ENCODE measurements around the gene MRPL14. TPM values are rescaled to one million over a fixed set of nuclear protein-coding genes. Genes with fewer than 3 reads are reported as not detected.

Gene MRPL14
- total and polyA plus RNA-seq, 2 of the 4 experiments (the other 2 are of a cell fraction): 43.7 to 87.9 TPM

DNA sequence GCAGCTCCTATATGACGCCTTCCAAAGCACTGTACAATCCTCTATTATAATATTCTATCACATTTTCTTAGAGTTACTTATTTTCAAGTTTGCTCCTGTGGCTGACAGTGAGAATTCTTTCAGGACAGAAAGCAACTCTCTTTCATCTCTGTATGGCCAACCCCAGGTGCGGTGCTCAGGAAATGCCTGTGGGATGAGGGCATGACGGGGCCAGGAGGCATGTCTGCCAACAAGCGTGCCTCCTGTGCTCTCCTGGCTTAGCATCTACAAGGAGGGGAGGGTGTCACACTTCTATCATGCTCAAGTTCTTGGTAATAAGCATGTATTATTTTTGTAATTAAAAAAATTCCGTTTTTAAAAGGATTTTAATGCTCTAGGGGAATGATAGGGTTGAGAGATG lies 11.4 kb downstream of the MRPL14 start:
- CTCF ChIA-PET: no interaction called here
- H3K79me1 ChIP-seq (ENCODE audit: low read depth in 1 of 2, low read length in 2 of 2): peaks cover 41 to 86% of the 10 kb centered on the region in 2 experiments
- no peak overlapping the region for H2AFZ ChIP-seq (replicated peaks; ENCODE audit: low read length, poor library complexity)
- POLR2A ChIA-PET (ENCODE audit: unreplicated experiment): no interaction called here
- H3K23ac ChIP-seq (ENCODE audit: low read depth, low read length): peak overlapping the region; percentile 91; the same call in 1 of the 2 replicates
- ATAC-seq (ENCODE audit: low read depth) (no peak), DNase-seq (peak; percentile 37)
- no peak overlapping the region; the same call in 1 of the 2 replicates for H3K9ac ChIP-seq (ENCODE audit: low read depth, low read length)
- peak overlapping the region; percentile 92 for H2BK120ac ChIP-seq (ENCODE audit: low read depth, low read length)
- H4K5ac ChIP-seq (ENCODE audit: low read depth, low read length): peak overlapping the region; percentile 89
- peak overlapping the region; percentile 74 for H3K18ac ChIP-seq (ENCODE audit: low read depth, low read length)
- H3K14ac ChIP-seq (replicated peaks; ENCODE audit: low read depth, low read length): peak overlapping the region; percentile 85
- peak overlapping the region; percentile 78; the same call in 1 of the 2 replicates for H3K27ac ChIP-seq (ENCODE audit: insufficient read depth, low read length)
- WGBS, 2 experiments (ENCODE audit: extremely low coverage in 2 of 2, insufficient read length in 1 of 2): no CpG with 5 or more reads among the region's 5 CpGs
- BruUV-seq (replicated peaks): no TSS peak
- H2BK5ac ChIP-seq (ENCODE audit: low read depth, low read length, poor library complexity, severe bottlenecking): peak overlapping the region; percentile 97
- H2BK15ac ChIP-seq (ENCODE audit: low read depth, low read length): peak overlapping the region; percentile 82; the same call in 2 of the 3 replicates
- in situ Hi-C loops (cut with MboI; ENCODE audit: low sequenced_read_pairs) (no loop called here), intact Hi-C loops (cut with micrococcal nuclease) (no loop called here), dilution Hi-C loops (cut with HindIII; ENCODE audit: low sequenced_read_pairs, unreplicated experiment) (no loop called here)
- H3K36me3 ChIP-seq (ENCODE audit: control insufficient read depth, insufficient read depth, low read length): peaks cover 25% of the 10 kb centered on the region
- H4K8ac ChIP-seq (ENCODE audit: low read depth in 2 of 2, low read length in 2 of 2): peak overlapping the region; percentile 7 to 85; a peak in 3 of 4 replicates
- peak overlapping the region; percentile 88 for H3K4me2 ChIP-seq (ENCODE audit: low read depth, low read length)
- H3K9me1 ChIP-seq (ENCODE audit: insufficient read depth, low read length): peaks cover 50% of the 10 kb centered on the region
- TF ChIP-seq MAZ (IDR thresholded peaks at IDR 0.05; ENCODE audit: borderline replicate concordance, low read depth, low read length) (no peak), BHLHE40 (IDR thresholded peaks at IDR 0.05; ENCODE audit: low read depth, low read length) (0 out of 2 replicates have a peak, but pooled peaks have one; percentile 21), CHD1 (IDR thresholded peaks at IDR 0.05; ENCODE audit: low read depth, low read length) (no peak)
- no peak overlapping the region for H3K4me3 ChIP-seq (ENCODE audit: insufficient read depth, low read depth, low read length)
- H3K4ac ChIP-seq (ENCODE audit: low read depth, low read length): peak overlapping the region; percentile 92
- peaks cover 33% of the 10 kb centered on the region for H3K4me1 ChIP-seq (ENCODE audit: control insufficient read depth, insufficient read depth, low read length)
- H3K27me3 ChIP-seq (ENCODE audit: control insufficient read depth, insufficient read depth, low read length): no peaks in the 10 kb centered on the region
- no peak overlapping the region for H3K56ac ChIP-seq (ENCODE audit: extremely low read depth, insufficient read depth, low read length)
- H2AK5ac ChIP-seq (ENCODE audit: low read depth, low read length): peak overlapping the region; percentile 98
- H4K20me1 ChIP-seq (ENCODE audit: insufficient read depth, low read length): peaks cover 46% of the 10 kb centered on the region
- no peaks in the 10 kb centered on the region for H3K9me3 ChIP-seq (ENCODE audit: control insufficient read depth, insufficient read depth, low read length)
- peak overlapping the region; percentile 78 for H4K91ac ChIP-seq (ENCODE audit: insufficient read depth, low read depth, low read length)
- no peak overlapping the region for H2AK9ac ChIP-seq (replicated peaks; ENCODE audit: low read depth, low read length, poor library complexity)
- H2BK20ac ChIP-seq (ENCODE audit: low read depth, low read length): peak overlapping the region; percentile 96

Measured in IMR-90 (cell line).